ENCODE results near the gene DGCR8.

DNA sequence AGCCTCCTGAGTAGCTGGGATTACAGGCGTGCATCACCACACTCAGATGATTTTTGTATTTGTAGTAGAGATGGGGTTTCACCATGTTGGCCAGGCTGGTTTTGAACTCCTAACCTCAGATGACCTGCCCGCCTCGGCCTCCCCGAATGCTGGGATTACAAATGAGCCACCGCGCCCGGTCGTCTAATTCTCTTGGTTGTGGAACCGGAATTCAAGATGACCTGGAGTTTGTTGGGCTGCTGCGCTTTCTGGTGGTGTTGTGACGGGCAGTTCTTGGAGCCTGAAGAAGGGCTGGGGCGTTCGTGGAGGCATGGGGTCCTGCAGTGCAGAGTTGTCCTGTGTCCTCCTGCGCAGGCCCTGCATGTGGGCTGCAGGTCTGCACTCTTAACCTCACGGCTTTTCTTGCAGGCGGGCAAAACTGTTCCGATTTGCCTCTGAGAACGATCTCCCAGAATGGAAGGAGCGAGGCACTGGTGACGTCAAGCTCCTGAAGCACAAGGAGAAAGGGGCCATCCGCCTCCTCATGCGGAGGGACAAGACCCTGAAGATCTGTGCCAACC, 41.9 kb downstream of the DGCR8 start:
- no peak for TF ChIP-seq HEYL (CRISPR knock-in tag; IDR thresholded peaks at IDR 0.05)
- TF ChIP-seq, protein P1, sequence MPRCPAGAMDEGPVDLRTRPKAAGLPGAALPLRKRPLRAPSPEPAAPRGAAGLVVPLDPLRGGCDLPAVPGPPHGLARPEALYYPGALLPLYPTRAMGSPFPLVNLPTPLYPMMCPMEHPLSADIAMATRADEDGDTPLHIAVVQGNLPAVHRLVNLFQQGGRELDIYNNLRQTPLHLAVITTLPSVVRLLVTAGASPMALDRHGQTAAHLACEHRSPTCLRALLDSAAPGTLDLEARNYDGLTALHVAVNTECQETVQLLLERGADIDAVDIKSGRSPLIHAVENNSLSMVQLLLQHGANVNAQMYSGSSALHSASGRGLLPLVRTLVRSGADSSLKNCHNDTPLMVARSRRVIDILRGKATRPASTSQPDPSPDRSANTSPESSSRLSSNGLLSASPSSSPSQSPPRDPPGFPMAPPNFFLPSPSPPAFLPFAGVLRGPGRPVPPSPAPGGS (IDR thresholded peaks at IDR 0.05) = no peak
- TF ChIP-seq EP300 (IDR thresholded peaks at IDR 0.05) = no peak
- TF ChIP-seq, protein P2, sequence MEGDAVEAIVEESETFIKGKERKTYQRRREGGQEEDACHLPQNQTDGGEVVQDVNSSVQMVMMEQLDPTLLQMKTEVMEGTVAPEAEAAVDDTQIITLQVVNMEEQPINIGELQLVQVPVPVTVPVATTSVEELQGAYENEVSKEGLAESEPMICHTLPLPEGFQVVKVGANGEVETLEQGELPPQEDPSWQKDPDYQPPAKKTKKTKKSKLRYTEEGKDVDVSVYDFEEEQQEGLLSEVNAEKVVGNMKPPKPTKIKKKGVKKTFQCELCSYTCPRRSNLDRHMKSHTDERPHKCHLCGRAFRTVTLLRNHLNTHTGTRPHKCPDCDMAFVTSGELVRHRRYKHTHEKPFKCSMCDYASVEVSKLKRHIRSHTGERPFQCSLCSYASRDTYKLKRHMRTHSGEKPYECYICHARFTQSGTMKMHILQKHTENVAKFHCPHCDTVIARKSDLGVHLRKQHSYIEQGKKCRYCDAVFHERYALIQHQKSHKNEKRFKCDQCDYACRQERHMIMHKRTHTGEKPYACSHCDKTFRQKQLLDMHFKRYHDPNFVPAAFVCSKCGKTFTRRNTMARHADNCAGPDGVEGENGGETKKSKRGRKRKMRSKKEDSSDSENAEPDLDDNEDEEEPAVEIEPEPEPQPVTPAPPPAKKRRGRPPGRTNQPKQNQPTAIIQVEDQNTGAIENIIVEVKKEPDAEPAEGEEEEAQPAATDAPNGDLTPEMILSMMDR (IDR thresholded peaks at IDR 0.05) = no peak
- no peak for TF ChIP-seq RAD21 (conservative IDR thresholded peaks at IDR 0.05 in 1 of 2, IDR thresholded peaks at IDR 0.05 in 1 of 2)

Measured in A549 (cell line).